ENCODE data around the gene HNRNPA2B1. TPM values are rescaled to one million over a fixed set of nuclear protein-coding genes. Genes with fewer than 3 reads are reported as not detected.
"Not testable (repeated sequence)": the region's sequence is repeated elsewhere in the genome, so short reads cannot be mapped to it uniquely, and the experiment has no call there.

Gene HNRNPA2B1
- polyA plus RNA-seq, 2 of the 4 experiments (the other 2 are of a cell fraction): 1,070 to 2,251 TPM

GRCh38 chr7:26185844-26186180 lies 14.7 kb downstream of the HNRNPA2B1 start:
- ChIA-PET CTCF (interaction anchor here (1.8 kb wide), 1 partner anchor 13 kb away, joined by 4 read pairs; no protein-coding TSS in a partner anchor), POLR2A (no interaction called here)
- DNase-seq (ENCODE audit: low read depth in 1 of 2, low spot score in 1 of 2) (no peak), ATAC-seq (no peak), FAIRE-seq (no peak)
- TF ChIP-seq EHMT2 (IDR thresholded peaks at IDR 0.05; ENCODE audit: low read depth) (no peak), RCOR1 (IDR thresholded peaks at IDR 0.05; ENCODE audit: low read depth, low read length) (no peak), RARB (CRISPR knock-in tag; IDR thresholded peaks at IDR 0.05) (peak; percentile 19; the same call in 1 of the 2 replicates), JUN (IDR thresholded peaks at IDR 0.05) (no peak), CBX2 (IDR thresholded peaks at IDR 0.05; ENCODE audit: borderline replicate concordance, low read depth) (no peak), ZNF302 (CRISPR knock-in tag; IDR thresholded peaks at IDR 0.05) (no peak)
- TF ChIP-seq, protein P1, sequence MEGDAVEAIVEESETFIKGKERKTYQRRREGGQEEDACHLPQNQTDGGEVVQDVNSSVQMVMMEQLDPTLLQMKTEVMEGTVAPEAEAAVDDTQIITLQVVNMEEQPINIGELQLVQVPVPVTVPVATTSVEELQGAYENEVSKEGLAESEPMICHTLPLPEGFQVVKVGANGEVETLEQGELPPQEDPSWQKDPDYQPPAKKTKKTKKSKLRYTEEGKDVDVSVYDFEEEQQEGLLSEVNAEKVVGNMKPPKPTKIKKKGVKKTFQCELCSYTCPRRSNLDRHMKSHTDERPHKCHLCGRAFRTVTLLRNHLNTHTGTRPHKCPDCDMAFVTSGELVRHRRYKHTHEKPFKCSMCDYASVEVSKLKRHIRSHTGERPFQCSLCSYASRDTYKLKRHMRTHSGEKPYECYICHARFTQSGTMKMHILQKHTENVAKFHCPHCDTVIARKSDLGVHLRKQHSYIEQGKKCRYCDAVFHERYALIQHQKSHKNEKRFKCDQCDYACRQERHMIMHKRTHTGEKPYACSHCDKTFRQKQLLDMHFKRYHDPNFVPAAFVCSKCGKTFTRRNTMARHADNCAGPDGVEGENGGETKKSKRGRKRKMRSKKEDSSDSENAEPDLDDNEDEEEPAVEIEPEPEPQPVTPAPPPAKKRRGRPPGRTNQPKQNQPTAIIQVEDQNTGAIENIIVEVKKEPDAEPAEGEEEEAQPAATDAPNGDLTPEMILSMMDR (IDR thresholded peaks at IDR 0.05): no peak
- H3K4me3 ChIP-seq: no peak overlapping the region
- H3K4me1 ChIP-seq: peaks cover 89% of the 10 kb centered on the region
- no peak overlapping the region for H3K27ac ChIP-seq
- no peaks in the 10 kb centered on the region for H3K9me3 ChIP-seq
- H3K4me2 ChIP-seq: peak overlapping the region; percentile 7; the same call in 1 of the 3 replicates
- 98% methylated on average over 1 of the region's 1 CpG for WGBS (ENCODE audit: missing lambda C conversion rate)

- Histone ChIP-seq H3K4me1 (peaks cover 84% of the 10 kb centered on the region), H3K4me2 (peak overlapping the region; percentile 7; the same call in 2 of the 3 replicates), H3K4me3 (no peak overlapping the region), H3K9me3 (no peaks in the 10 kb centered on the region), H3K27ac (peak overlapping the region in 1 of 2 experiments; percentile 23; a peak in 1 of 6 replicates)
- DNase-seq (ENCODE audit: low read depth in 1 of 2, low spot score in 1 of 2) (no peak), ATAC-seq (peak in 1 of 2 experiments; percentile 1; a peak in 3 of 6 replicates), FAIRE-seq (peak; percentile 23)
- CTCF ChIA-PET: interaction anchor here (0.8 to 1.8 kb wide), 2 partner anchors 13 to 34 kb away, joined by 3 to 4 read pairs; no protein-coding TSS in a partner anchor
- WGBS (ENCODE audit: missing lambda C conversion rate): 88% methylated on average over 10 of the region's 10 CpGs
- POLR2A ChIA-PET: interaction anchor here (0.6 kb wide), 1 partner anchor 24 kb away, joined by 4 read pairs; no protein-coding TSS in a partner anchor
- TF ChIP-seq EHF (CRISPR knock-in tag; IDR thresholded peaks at IDR 0.05): no peak
- TF ChIP-seq HOXA7 (CRISPR knock-in tag; IDR thresholded peaks at IDR 0.05): 0 out of 2 replicates have a peak, but pooled peaks have one; percentile 41
- 0 out of 2 replicates have a peak, but pooled peaks have one; percentile 35 for TF ChIP-seq FOSB (CRISPR knock-in tag; IDR thresholded peaks at IDR 0.05)
- peak; percentile 95 for TF ChIP-seq POLR2AphosphoS2 (conservative IDR thresholded peaks at IDR 0.05; ENCODE audit: low read length)
- TF ChIP-seq BCL3 (IDR thresholded peaks at IDR 0.05): no peak
These were observed 15.3 kb downstream of the HNRNPA2B1 start for GRCh38 chr7:26185131-26185843.

GRCh38 chr7:26184281-26185101 lies 16.1 kb downstream of the HNRNPA2B1 start:
- FAIRE-seq (peak; percentile 70), ATAC-seq (peak in 1 of 2 experiments; percentile 3; a peak in 3 of 6 replicates)
- peak; percentile 39; the same call in 1 of the 2 replicates for TF ChIP-seq ATOH8 (CRISPR knock-in tag; IDR thresholded peaks at IDR 0.05; ENCODE audit: low read depth)
- peak; percentile 39; the same call in 1 of the 2 replicates for TF ChIP-seq RARB (CRISPR knock-in tag; IDR thresholded peaks at IDR 0.05)
- TF ChIP-seq HOXA7 (CRISPR knock-in tag; IDR thresholded peaks at IDR 0.05): peak; percentile 6; the same call in 1 of the 2 replicates
- not testable (repeated sequence) for H3K9me3 ChIP-seq; H3K4me3 ChIP-seq; DNase-seq (ENCODE audit: low read depth in 1 of 2, low spot score in 1 of 2)
- Histone ChIP-seq H3K4me1 (peaks cover 77% of the 10 kb centered on the region), H3K27ac (peak overlapping the region; percentile 34 to 59; a peak in 4 of 6 replicates), H3K4me2 (peak overlapping the region; percentile 33)
- ChIA-PET POLR2A (interaction anchor here (0.6 kb wide), 1 partner anchor 24 kb away, joined by 4 read pairs; no protein-coding TSS in a partner anchor), CTCF (interaction anchor here (0.8 to 1.8 kb wide), 3 partner anchors 14 to 33 kb away, joined by 3 to 4 read pairs (median 3); no protein-coding TSS in a partner anchor)
- 42% methylated on average over 4 of the region's 4 CpGs for WGBS (ENCODE audit: missing lambda C conversion rate)

All from A549 (cell line).